Epidermal melanocyte (primary cell): ENCODE data around the gene PHYHD1.
A peak's percentile ranks its signal among the peaks of the same experiment; 100 is the strongest.

Source experiments
- DNase-seq: peaks from one replicate; pipeline ENCODE4 v3.0.0; 2011; ENCODE audit warnings: low spot score; ENCODE audit not compliant: insufficient read length

The PHYHD1 gene

GRCh38 chr9:128901379-128901778 is 19.4 kb upstream of the PHYHD1 start:
- DNase-seq = no peak

- DNase-seq = no peak
Observed at GRCh38 chr9:128901822-128902221, 19.0 kb upstream of the PHYHD1 start.

GRCh38 chr9:128902351-128903078 is 18.3 kb upstream of the PHYHD1 start:
- no peak for DNase-seq

- DNase-seq = no peak
Observed at GRCh38 chr9:128903079-128903461, 17.7 kb upstream of the PHYHD1 start.

- DNase-seq = no peak
Observed at GRCh38 chr9:128903871-128904620, 16.7 kb upstream of the PHYHD1 start.

GRCh38 chr9:128905964-128906363 is 14.8 kb upstream of the PHYHD1 start:
- no peak for DNase-seq

- no peak for DNase-seq
Observed at GRCh38 chr9:128906741-128907140, 14.0 kb upstream of the PHYHD1 start.

- DNase-seq = no peak
Observed at GRCh38 chr9:128908372-128908771, 12.4 kb upstream of the PHYHD1 start.

GRCh38 chr9:128909859-128910258 is 10.9 kb upstream of the PHYHD1 start:
- DNase-seq = no peak

- DNase-seq = no peak
Observed at GRCh38 chr9:128910906-128911305, 9.9 kb upstream of the PHYHD1 start.

GRCh38 chr9:128911529-128912035 is 9.2 kb upstream of the PHYHD1 start:
- no peak for DNase-seq

- DNase-seq = peak; percentile 48
Observed at GRCh38 chr9:128912270-128912853, 8.4 kb upstream of the PHYHD1 start.

GRCh38 chr9:128913048-128913900 is 7.5 kb upstream of the PHYHD1 start:
- no peak for DNase-seq

GRCh38 chr9:128913995-128914772 is 6.6 kb upstream of the PHYHD1 start:
- DNase-seq = no peak

- no peak for DNase-seq
Observed at GRCh38 chr9:128916204-128916603, 4.6 kb upstream of the PHYHD1 start.

- DNase-seq = no peak
Observed at GRCh38 chr9:128916745-128917144, 4.0 kb upstream of the PHYHD1 start.

- no peak for DNase-seq
Observed at GRCh38 chr9:128917151-128917849, 3.5 kb upstream of the PHYHD1 start.

- DNase-seq = no peak
Observed at GRCh38 chr9:128918921-128919320, 1.9 kb upstream of the PHYHD1 start.

- DNase-seq = no peak
Observed at GRCh38 chr9:128919402-128920089, 1.2 kb upstream of the PHYHD1 start.
